ENCODE measurements around the gene HAS3.

- TF ChIP-seq CTCF (IDR thresholded peaks at IDR 0.05 in 4 of 5, conservative IDR thresholded peaks at IDR 0.05 in 1 of 5): no peak
- no peak for TF ChIP-seq POLR2A (IDR thresholded peaks at IDR 0.05)
Measured at GRCh38 chr16:69114346-69114975, 9.0 kb downstream of the HAS3 start.

Data from gastrocnemius medialis (tissue), 4 donors.